SK-N-MC (cell line): Measurements from ENCODE around the gene TTC28.

ENCODE experiments used
- DNase-seq: peaks from one replicate; pipeline ENCODE4 v3.0.0-alpha.2; 2011; ENCODE audit warnings: low read depth, low spot score
- H3K27ac ChIP-seq: fragments of 200-600 bp; sonication (generic); 2 replicates; pipeline ENCODE4 v1.5.1; 2016; ENCODE audit warnings: mixed run types
- H3K36me3 ChIP-seq: fragments of 200-600 bp; sonication (generic); 2 replicates; pipeline ENCODE4 v1.6.1; 2017; ENCODE audit warnings: antibody characterized with exemption, low read length, mixed read lengths; ENCODE audit not compliant: insufficient read depth
- H3K4me3 ChIP-seq: fragments of 200-600 bp; sonication (generic); 2 replicates; pipeline ENCODE4 v1.5.1; 2016
- H3K9ac ChIP-seq: fragments of 200-600 bp; sonication (generic); 2 replicates; pipeline ENCODE4 v1.8.0; 2017; ENCODE audit warnings: mixed run types, mixed read lengths; ENCODE audit not compliant: insufficient read length
- H3K9me3 ChIP-seq: fragments of 200-600 bp; sonication (generic); 2 replicates; pipeline ENCODE4 v1.6.1; 2017; ENCODE audit warnings: low read depth, mild to moderate bottlenecking, antibody characterized with exemption, low read length, moderate library complexity, mixed read lengths
- EZH2 ChIP-seq: fragments of 200-600 bp; sonication (generic); IDR thresholded peaks from one replicate; pipeline ENCODE4 v1.6.1; 2017; ENCODE audit warnings: antibody characterized with exemption
- FOXP2 ChIP-seq: optimal IDR thresholded peaks from 2 replicates; pipeline ENCODE3; 2011; ENCODE audit warnings: mild to moderate bottlenecking, moderate library complexity; ENCODE audit not compliant: insufficient read depth; ENCODE audit errors: extremely low read length, control extremely low read depth
- POLR2AphosphoS5 ChIP-seq: IDR thresholded peaks from 2 replicates; pipeline ENCODE4 v1.6.1; 2012; ENCODE audit warnings: mild to moderate bottlenecking, low read depth, low read length, borderline replicate concordance

The TTC28 gene

DNA sequence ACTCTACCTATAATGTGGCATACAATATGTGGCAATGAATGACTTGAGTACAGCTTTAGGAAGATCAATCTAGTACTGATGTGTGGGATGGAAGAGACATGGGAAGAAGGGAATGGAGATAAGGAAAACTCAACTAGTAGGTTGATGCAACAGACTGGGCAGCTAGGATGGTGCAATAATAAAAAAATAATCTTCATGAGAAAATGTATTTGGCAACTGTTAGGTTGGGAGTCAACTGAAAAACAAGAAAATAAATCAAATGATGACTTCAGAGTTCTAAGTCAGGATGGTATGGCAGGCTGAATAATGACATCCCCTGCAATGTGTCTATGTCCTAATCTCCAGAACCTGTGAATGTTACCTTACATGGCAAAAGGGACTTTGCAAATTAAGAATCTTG, 523.8 kb downstream of the TTC28 start:
- no peak for DNase-seq
- no peak for TF ChIP-seq POLR2AphosphoS5
- TF ChIP-seq FOXP2 = no peak
- TF ChIP-seq EZH2 = no peak
- Histone ChIP-seq H3K4me3 (no peak overlapping the region), H3K36me3 (no peaks in the 10 kb centered on the region), H3K27ac (no peak overlapping the region), H3K9me3 (no peaks in the 10 kb centered on the region; the same call in 1 of the 2 replicates), H3K9ac (no peak overlapping the region)

DNA sequence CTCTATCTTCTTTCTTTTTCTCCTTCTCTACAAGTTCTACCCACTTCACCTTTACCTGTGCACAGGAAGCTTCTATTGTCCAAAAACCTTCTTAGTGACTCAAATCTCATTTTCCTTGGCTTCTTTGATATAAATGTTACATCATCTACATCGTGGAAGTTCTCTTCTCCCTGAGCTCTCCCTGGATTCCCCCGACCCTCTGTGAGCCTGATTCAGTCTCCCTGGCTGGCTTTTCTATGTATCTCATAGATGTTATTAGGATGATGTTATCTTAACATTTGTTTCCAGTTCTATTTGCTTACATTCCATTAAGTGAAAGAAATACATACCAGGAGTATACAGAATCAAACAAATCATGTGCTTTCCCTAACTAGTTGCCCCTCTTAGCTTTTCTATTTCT, 524.8 kb downstream of the TTC28 start:
- Histone ChIP-seq H3K4me3 (no peak overlapping the region), H3K9ac (no peak overlapping the region), H3K27ac (no peak overlapping the region), H3K36me3 (no peaks in the 10 kb centered on the region), H3K9me3 (no peaks in the 10 kb centered on the region; the same call in 1 of the 2 replicates)
- TF ChIP-seq POLR2AphosphoS5 (no peak), EZH2 (no peak), FOXP2 (no peak)
- no peak for DNase-seq

DNA sequence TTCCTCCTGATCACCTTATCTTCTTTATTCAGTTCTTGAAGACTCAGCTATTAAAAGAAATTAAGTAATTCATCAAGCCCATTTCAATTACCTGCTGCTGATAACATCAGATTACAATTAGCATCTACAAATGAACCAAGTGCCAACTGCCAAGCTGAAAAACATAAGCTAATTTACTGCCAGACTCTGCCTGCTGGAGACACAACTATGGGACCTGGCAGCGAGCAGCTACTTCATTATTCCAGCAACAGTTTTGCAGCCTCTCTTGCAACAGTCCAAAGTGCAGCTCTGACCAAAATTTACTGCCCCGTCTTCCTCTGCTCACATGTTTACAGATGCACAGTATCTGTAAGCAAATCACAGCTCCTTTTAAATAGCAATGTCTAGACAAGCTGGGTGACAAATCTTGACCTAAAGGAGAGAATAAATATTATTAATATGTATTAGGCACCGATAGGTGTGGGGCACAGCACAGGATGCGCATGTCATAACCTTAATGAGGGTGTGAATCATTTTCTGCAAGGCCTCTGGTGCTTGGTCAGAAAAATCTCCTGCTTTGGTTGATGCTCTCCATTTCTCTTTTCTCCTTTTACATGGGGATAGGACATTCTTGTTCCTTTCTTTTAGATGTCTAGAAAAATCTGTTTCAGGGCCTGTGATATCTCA, 528.4 kb downstream of the TTC28 start:
- DNase-seq = no peak
- TF ChIP-seq POLR2AphosphoS5 (no peak), EZH2 (no peak), FOXP2 (no peak)

DNA sequence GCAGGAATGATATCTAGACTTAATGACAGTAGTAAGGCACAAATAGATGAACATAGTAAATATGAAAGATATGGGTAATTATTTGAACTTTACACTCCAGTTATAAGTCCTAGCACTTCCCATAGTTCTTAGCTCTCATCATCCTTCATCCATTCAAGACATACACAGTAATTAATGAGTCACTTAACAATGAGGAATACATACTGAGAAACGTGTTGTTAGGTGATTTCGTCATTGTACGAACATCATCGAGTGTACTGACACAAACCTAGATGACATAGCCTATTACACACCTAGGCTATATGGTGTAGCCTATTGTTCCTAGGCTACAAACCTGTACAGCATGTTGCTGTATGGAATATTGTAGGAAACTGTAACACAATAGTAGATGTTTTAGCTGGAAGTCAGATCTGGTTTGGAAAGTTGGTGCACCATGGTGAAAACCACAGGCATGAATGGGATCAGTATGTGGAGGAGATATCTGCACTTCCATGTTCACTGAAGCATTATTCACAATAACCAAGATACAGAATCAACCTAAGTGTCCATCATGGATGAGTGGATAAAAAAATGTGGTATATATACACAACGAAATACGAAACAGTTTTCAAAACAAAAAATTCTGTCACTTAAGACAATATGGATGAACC, 530.7 kb downstream of the TTC28 start:
- Histone ChIP-seq H3K4me3 (no peak overlapping the region), H3K9ac (no peak overlapping the region), H3K9me3 (no peaks in the 10 kb centered on the region), H3K36me3 (no peaks in the 10 kb centered on the region), H3K27ac (no peak overlapping the region)
- no peak for TF ChIP-seq EZH2
- no peak for TF ChIP-seq FOXP2
- no peak for TF ChIP-seq POLR2AphosphoS5
- DNase-seq = no peak

More for the DNA sequence above, 528.4 kb downstream of the TTC28 start:
- Histone ChIP-seq H3K36me3 (no peaks in the 10 kb centered on the region), H3K9ac (no peak overlapping the region), H3K27ac (0 out of 2 replicates have a peak overlapping the region, but pooled peaks have one; percentile 28), H3K9me3 (no peaks in the 10 kb centered on the region), H3K4me3 (no peak overlapping the region)

DNA sequence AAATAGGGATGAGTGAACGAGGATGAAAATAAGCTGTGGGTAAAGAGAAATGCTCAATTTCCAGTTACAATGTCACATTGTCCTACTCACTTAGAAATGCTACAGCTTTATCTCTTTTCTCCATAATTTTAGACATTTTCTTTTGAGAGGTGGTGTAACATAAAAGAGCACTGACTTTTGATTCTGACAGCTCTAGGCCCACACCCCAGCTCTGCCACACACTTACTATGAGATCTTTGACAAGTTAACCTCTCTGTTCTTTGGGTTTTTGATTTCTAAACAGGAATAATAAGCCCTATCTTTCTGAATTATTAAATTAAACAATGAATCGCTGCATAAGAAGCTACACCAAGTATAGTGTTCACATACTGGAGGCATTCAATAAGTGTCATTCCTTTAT, 532.2 kb downstream of the TTC28 start:
- peak overlapping the region; percentile 78 for H3K27ac ChIP-seq
- peak overlapping the region; percentile 58 for H3K4me3 ChIP-seq
- H3K9ac ChIP-seq = peak overlapping the region; percentile 11
- no peaks in the 10 kb centered on the region for H3K9me3 ChIP-seq
- DNase-seq = no peak
- TF ChIP-seq EZH2 (no peak), POLR2AphosphoS5 (no peak), FOXP2 (no peak)
- H3K36me3 ChIP-seq = no peaks in the 10 kb centered on the region

DNA sequence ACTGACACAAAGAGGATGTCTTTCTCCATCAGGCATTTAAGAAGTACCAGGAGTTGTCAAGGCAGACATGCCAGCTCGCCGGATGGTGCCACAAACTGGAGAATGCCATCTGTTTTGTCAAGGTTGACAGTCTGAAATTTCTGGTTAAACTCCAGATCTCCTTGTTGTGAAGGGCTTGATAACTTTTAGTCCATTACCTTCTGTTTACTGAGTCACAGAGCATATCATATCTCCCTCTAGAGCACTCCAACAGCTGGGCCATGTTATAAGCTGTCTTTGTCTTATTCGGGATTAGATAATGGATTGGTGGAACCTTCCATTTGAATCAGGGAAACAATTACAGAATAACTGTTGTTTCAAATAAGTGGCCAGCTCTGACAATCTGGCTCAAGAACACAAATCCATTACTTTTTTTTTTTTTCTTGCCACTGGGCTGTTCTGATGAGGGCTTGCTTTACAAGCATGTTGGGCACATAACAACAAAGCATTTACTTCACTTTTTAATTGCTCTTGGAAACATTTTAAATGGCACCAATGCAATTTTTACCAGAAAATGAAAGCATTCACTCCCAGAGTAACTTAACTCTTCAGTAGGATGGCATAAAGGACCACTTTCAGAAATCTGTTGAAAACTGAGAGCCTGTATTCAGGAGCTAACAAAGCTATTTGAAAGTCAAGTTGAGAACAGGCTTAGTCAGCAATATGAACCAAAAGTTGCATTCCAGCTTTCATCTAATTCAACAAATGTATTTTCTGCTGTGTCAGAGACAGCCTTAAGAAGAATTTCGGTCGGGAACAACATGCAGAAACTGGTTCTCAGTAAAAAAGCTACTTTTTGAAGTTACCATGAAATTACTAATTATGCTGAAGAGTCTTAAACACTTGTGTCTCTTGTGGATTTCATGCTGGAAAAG, 533.0 kb downstream of the TTC28 start:
- Histone ChIP-seq H3K9ac (peak overlapping the region; percentile 11), H3K9me3 (no peaks in the 10 kb centered on the region), H3K36me3 (no peaks in the 10 kb centered on the region), H3K4me3 (peak overlapping the region; percentile 58), H3K27ac (peak overlapping the region; percentile 78)
- peak; percentile 70 for DNase-seq
- no peak for TF ChIP-seq EZH2
- TF ChIP-seq FOXP2 = no peak
- no peak for TF ChIP-seq POLR2AphosphoS5

DNA sequence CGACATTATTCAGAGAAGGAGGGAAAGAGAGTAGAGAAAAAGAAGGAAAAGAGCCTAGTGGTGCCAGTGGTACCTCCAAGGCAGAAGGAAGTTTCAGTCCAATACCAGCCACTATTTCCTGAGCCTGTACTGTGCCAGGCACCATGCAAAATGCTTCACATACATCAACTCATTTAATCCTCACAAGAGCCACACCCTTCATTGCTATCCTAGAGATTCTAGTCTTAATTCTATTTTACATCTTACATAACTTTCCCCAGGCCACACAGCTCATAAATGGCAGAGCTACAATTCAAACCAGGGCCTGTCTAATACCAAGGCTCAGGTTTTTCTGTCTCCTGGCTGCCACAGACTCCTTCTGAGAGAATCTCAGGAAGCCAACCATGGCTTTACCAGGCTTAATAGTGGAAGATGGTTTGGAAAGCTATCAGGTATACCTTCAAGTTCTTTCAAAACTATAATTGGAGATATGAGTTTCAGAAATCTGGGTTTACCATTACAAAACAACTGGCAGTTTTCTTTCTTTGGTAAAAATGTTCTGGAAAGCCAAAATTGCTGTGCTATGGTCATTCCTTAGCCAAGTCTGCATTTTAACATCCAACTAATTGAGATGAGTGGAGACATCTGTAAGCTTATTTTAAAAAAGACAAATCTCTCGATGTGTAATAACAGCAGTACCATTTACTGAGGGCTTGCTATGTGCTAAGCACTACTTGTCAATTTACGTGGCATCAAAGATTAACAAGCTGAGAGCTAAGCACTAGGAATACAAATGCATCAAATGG, 535.5 kb downstream of the TTC28 start:
- no peaks in the 10 kb centered on the region for H3K9me3 ChIP-seq
- no peak overlapping the region for H3K4me3 ChIP-seq
- H3K27ac ChIP-seq = peak overlapping the region; percentile 98
- no peak overlapping the region for H3K9ac ChIP-seq
- TF ChIP-seq EZH2 (no peak), POLR2AphosphoS5 (no peak)
- no peaks in the 10 kb centered on the region for H3K36me3 ChIP-seq
- no peak for DNase-seq

DNA sequence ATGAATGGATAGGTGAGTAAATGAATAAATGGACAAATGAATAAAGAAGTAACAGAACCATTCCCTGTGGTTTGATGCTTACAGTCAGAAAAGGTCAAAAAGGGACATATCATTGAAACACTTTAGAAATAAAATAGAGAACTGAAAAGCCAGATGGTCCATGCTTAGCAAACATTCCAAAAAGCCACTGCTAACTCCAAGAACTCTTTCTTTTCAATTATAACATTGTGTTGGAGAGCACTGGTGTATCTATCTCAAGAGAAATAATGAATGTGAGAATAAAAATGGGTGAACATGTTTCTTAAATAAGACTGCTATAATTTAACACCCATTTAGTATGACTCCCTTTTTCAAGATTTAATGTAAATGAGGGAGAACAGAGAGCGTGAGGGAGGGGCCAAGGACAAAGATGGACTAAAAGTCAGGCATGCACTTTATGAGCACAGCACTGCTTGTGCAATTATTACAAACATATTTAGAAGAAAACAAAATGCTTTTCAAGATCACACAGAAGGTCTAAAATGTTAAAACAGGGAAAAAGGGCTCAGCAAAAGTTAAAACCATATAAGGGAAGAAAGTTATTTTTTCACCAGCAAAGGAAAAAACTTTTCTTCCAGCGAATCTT, 536.3 kb downstream of the TTC28 start:
- DNase-seq = no peak
- Histone ChIP-seq H3K9me3 (no peaks in the 10 kb centered on the region), H3K27ac (peak overlapping the region; percentile 98), H3K9ac (no peak overlapping the region), H3K36me3 (no peaks in the 10 kb centered on the region), H3K4me3 (peak overlapping the region; percentile 77)
- no peak for TF ChIP-seq FOXP2
- TF ChIP-seq EZH2 = no peak
- no peak for TF ChIP-seq POLR2AphosphoS5
